Nephron progenitor cell (in vitro differentiated cells): Measurements from ENCODE around the gene BRAF.
"Not testable (repeated sequence)": the region's sequence is repeated elsewhere in the genome, so short reads cannot be mapped to it uniquely, and the experiment has no call there.

ENCODE experiments used
- DNase-seq: peaks from one replicate; pipeline ENCODE4 v3.0.0; 2021
- H3K27ac Mint-ChIP-seq: 2 replicates; pipeline ENCODE4 v1.8.0; 2021; ENCODE audit warnings: mild to moderate bottlenecking, moderate library complexity, mixed read lengths
- H3K27me3 Mint-ChIP-seq: 2 replicates; pipeline ENCODE4 v1.8.0; 2021; ENCODE audit warnings: mild to moderate bottlenecking, low read depth, mixed read lengths; ENCODE audit not compliant: poor library complexity
- H3K36me3 Mint-ChIP-seq: 2 replicates; pipeline ENCODE4 v1.8.0; 2021; ENCODE audit warnings: low read depth, mixed read lengths
- H3K4me1 Mint-ChIP-seq: 2 replicates; pipeline ENCODE4 v1.8.0; 2021; ENCODE audit warnings: mixed read lengths
- H3K4me3 Mint-ChIP-seq: 2 replicates; pipeline ENCODE4 v1.8.0; 2021; ENCODE audit warnings: mild to moderate bottlenecking, moderate library complexity, mixed read lengths
- H3K9me3 Mint-ChIP-seq: 2 replicates; pipeline ENCODE4 v1.8.0; 2021; ENCODE audit warnings: mild to moderate bottlenecking, moderate library complexity, mixed read lengths
- TF ChIP-seq, protein P1 (sequence below): fragments of 200-600 bp; sonication (generic); IDR thresholded peaks from 2 replicates; pipeline ENCODE4 v1.5.0; 2021; ENCODE audit warnings: antibody characterized with exemption

Gene BRAF

DNA sequence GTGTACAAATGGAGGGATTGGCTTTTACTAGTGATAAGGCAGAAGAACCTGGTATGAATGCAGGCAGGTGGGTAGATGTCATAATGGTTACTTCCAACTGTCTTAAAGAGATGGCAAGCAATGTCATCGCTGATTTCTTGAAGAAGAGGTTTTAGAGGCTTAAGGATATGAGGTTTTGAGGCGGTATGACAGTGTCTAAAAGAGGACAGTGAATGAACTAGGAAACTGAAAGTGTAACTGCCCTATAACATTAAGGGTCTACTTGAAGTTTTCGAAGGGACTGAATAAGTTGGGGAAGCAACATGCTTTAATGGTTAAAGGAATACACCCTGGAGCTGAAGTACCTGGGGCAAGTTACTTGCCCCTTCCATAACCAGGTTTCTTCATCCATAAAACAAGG is 157.3 kb downstream of the BRAF start:
- Mint-ChIP-seq H3K9me3 (peaks cover 18% of the 10 kb centered on the region), H3K4me3 (no peak overlapping the region), H3K36me3 (peaks cover 57% of the 10 kb centered on the region), H3K27me3 (no peaks in the 10 kb centered on the region), H3K27ac (peak overlapping the region; percentile 36), H3K4me1 (no peaks in the 10 kb centered on the region)
- TF ChIP-seq, protein P1, sequence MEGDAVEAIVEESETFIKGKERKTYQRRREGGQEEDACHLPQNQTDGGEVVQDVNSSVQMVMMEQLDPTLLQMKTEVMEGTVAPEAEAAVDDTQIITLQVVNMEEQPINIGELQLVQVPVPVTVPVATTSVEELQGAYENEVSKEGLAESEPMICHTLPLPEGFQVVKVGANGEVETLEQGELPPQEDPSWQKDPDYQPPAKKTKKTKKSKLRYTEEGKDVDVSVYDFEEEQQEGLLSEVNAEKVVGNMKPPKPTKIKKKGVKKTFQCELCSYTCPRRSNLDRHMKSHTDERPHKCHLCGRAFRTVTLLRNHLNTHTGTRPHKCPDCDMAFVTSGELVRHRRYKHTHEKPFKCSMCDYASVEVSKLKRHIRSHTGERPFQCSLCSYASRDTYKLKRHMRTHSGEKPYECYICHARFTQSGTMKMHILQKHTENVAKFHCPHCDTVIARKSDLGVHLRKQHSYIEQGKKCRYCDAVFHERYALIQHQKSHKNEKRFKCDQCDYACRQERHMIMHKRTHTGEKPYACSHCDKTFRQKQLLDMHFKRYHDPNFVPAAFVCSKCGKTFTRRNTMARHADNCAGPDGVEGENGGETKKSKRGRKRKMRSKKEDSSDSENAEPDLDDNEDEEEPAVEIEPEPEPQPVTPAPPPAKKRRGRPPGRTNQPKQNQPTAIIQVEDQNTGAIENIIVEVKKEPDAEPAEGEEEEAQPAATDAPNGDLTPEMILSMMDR, result no peak
- no peak for DNase-seq

DNA sequence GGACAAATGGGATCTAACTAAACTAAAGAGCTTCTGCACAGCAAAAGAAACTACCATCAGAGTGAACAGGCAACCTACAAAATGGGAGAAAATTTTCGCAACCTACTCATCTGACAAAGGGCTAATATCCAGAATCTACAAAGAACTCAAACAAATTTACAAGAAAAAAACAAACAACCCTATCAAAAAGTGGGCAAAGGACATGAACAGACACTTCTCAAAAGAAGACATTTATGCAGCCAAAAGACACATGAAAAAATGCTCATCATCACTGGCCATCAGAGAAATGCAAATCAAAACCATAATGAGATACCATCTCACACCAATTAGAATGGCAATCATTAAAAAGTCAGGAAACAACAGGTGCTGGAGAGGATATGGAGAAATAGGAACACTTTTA is 159.3 kb downstream of the BRAF start:
- peaks cover 36% of the 10 kb centered on the region for H3K9me3 Mint-ChIP-seq
- peaks cover 67% of the 10 kb centered on the region for H3K36me3 Mint-ChIP-seq
- H3K27me3 Mint-ChIP-seq, H3K27ac Mint-ChIP-seq, H3K4me1 Mint-ChIP-seq, H3K4me3 Mint-ChIP-seq, DNase-seq: not testable (repeated sequence)

DNA sequence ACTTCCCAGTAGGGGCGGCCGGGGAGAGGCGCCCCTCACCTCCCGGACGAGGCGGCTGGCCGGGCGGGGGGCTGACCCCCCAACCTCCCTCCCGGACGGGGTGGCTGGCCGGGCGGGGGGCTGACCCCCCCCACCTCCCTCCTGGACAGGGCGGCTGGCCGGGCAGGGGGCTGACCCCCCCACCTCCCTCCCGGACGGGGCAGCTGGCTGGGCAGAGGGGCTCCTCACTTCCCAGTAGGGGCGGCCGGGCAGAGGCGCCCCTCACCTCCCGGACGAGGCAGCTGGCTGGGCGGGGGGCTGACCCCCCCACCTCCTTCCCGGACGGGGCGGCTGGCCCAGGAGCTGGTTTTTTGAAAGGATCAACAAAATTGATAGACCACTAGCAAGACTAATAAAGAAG is 161.6 kb downstream of the BRAF start:
- H3K36me3 Mint-ChIP-seq, result peaks cover 70% of the 10 kb centered on the region
- H3K4me3 Mint-ChIP-seq, H3K4me1 Mint-ChIP-seq, H3K27ac Mint-ChIP-seq, DNase-seq, H3K27me3 Mint-ChIP-seq: not testable (repeated sequence)
- peaks cover 48% of the 10 kb centered on the region for H3K9me3 Mint-ChIP-seq

DNA sequence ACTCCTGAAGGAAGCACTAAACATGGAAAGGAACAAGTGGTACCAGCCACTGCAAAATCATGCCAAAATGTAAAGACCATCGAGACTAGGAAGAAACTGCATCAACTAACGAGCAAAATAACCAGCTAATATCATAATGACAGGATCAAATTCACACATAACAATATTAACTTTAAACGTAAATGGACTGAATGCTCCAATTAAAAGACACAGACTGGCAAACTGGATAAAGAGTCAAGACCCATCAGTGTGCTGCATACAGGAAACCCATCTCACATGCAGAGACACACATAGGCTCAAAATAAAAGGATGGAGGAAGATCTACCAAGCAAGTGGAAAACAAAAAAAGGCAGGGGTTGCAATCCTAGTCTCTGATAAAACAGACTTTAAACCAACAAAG is 163.4 kb downstream of the BRAF start:
- Mint-ChIP-seq H3K9me3 (peaks cover 40% of the 10 kb centered on the region), H3K36me3 (peaks cover 60% of the 10 kb centered on the region)
- H3K27ac Mint-ChIP-seq, H3K27me3 Mint-ChIP-seq, H3K4me3 Mint-ChIP-seq, H3K4me1 Mint-ChIP-seq, DNase-seq: not testable (repeated sequence)

DNA sequence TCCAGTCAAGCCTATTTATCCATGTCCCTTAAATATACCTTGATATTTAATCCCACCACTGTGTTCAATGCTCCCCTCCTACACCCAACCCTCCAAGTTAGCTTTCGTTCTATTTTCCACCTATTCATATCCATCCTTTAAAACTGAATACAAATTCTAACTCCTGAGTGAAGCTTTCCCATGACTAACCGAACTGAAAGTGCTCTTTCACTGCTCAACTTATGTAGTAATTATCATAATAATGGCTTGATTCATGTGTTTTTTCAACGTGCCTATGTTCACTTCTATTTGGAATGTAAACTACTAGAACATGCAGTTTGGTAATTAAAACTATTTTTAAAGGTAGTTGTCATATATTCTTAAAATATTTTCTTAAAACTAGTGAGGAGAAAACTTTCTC is 170.2 kb downstream of the BRAF start:
- H3K27me3 Mint-ChIP-seq, result no peaks in the 10 kb centered on the region
- H3K27ac Mint-ChIP-seq, result no peak overlapping the region
- no peak overlapping the region for H3K4me3 Mint-ChIP-seq
- H3K9me3 Mint-ChIP-seq, result peaks cover 2% of the 10 kb centered on the region
- H3K4me1 Mint-ChIP-seq, result no peaks in the 10 kb centered on the region
- DNase-seq, result no peak
- TF ChIP-seq, protein P1, result no peak
- H3K36me3 Mint-ChIP-seq, result peaks cover 52% of the 10 kb centered on the region

DNA sequence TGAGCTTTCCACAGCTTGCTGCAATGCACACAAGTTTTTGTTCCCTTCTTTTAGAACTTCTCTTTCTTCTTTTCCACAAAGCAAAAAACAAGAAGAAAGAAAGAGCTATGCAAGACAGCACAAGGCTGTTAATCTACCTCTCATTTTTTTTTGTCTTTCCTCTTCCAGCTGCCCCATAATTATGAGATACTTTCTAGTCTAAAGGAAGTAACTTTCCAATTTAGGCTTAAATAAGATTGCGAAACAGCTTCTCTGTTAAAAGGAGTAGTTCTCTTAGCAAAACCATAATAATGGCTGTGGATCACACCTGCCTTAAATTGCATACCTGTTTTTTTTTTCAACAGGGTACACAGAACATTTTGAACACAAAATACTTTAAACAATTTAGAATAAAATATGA is 172.2 kb downstream of the BRAF start:
- Mint-ChIP-seq H3K27ac (no peak overlapping the region), H3K4me3 (no peak overlapping the region), H3K9me3 (no peaks in the 10 kb centered on the region), H3K4me1 (no peaks in the 10 kb centered on the region), H3K27me3 (no peaks in the 10 kb centered on the region), H3K36me3 (peaks cover 33% of the 10 kb centered on the region)
- TF ChIP-seq, protein P1, result no peak
- DNase-seq, result no peak

DNA sequence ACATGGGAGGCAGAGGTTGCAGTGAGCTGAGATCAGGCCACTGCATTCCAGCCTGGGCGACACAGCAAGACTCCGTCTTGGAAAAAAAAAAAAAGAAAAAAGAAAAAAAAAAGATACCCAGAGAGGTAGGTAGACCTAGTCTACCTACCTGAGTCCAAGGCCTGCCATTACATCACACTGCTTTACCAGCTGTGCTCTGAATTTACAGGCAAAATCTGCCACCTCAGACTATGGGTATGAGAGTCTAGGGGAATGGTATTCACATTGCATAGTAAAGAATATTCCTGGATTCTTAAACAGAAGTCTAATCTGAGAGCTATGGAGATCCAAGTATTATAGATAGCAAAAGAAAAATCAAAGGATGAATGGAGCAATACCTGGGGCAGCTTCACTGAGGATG is 178.0 kb downstream of the BRAF start:
- Mint-ChIP-seq H3K27ac (no peak overlapping the region), H3K4me3 (no peak overlapping the region)

More for the DNA sequence above, 178.0 kb downstream of the BRAF start:
- Mint-ChIP-seq H3K27me3 (no peaks in the 10 kb centered on the region), H3K36me3 (peaks cover 25% of the 10 kb centered on the region), H3K9me3 (no peaks in the 10 kb centered on the region), H3K4me1 (peaks cover 8% of the 10 kb centered on the region)
- TF ChIP-seq, protein P1, result no peak
- DNase-seq, result no peak
